NT2/D1 (cell line): ENCODE results near the gene DDX5.

Experiments used
- DNase-seq: peaks from one replicate; pipeline ENCODE4 v3.0.0-alpha.2; 2011; ENCODE audit warnings: low read depth, low spot score
- H3K27me3 ChIP-seq: 2 replicates; pipeline ENCODE4 v1.6.0; 2011; ENCODE audit warnings: mild to moderate bottlenecking; ENCODE audit not compliant: insufficient read length, insufficient read depth
- H3K36me3 ChIP-seq: 2 replicates; pipeline ENCODE4 v1.6.1; 2011; ENCODE audit warnings: mild to moderate bottlenecking, low read length, mixed read lengths; ENCODE audit not compliant: insufficient read depth, insufficient read length
- H3K4me1 ChIP-seq: 2 replicates; pipeline ENCODE4 v1.5.1; 2011; ENCODE audit not compliant: insufficient read depth, insufficient read length
- H3K4me3 ChIP-seq: 2 replicates; pipeline ENCODE4 v1.5.1; 2011; ENCODE audit warnings: low read depth; ENCODE audit not compliant: insufficient read length
- H3K9ac ChIP-seq: 2 replicates; pipeline ENCODE4 v1.6.0; 2011; ENCODE audit warnings: low read depth; ENCODE audit not compliant: insufficient read length
- H3K9me3 ChIP-seq: 2 replicates; pipeline ENCODE4 v1.5.1; 2011; ENCODE audit warnings: mild to moderate bottlenecking, low read length; ENCODE audit not compliant: insufficient read depth
- SUZ12 ChIP-seq: IDR thresholded peaks from 2 replicates; pipeline ENCODE4 v1.6.1; 2011; ENCODE audit not compliant: insufficient read length, insufficient read depth; ENCODE audit errors: extremely low read depth
- YY1 ChIP-seq: IDR thresholded peaks from 2 replicates; pipeline ENCODE4 v1.6.1; 2011; ENCODE audit not compliant: insufficient read length, insufficient read depth
- ZNF274 ChIP-seq: IDR thresholded peaks from 2 replicates; pipeline ENCODE4 v1.6.1; 2011; ENCODE audit warnings: mild to moderate bottlenecking, low read depth, low read length

Gene DDX5

DNA sequence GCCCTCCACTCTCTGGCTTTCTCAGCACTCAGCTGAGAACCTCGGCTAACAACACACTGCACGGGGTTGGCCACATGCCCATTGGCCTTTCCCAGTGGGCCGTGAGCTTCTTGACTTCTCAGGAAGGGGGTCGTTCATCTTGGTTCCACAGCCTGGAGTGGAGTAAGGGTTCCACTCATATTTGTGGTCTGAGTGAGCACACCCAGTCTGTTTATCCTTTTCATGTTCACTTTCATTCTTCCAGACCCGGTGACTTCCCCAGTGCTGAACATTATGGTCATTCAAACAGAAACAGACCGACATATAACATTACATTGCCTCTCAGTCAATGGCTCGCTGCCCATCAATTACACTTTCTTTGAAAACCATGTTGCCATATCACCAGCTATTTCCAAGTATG, 48.9 kb downstream of the DDX5 start:
- DNase-seq = no peak
- no peaks in the 10 kb centered on the region for H3K4me1 ChIP-seq
- H3K27me3 ChIP-seq = no peaks in the 10 kb centered on the region
- H3K36me3 ChIP-seq = no peaks in the 10 kb centered on the region
- TF ChIP-seq ZNF274 (no peak), SUZ12 (no peak), YY1 (no peak)
- H3K9me3 ChIP-seq = no peaks in the 10 kb centered on the region
- no peak overlapping the region for H3K9ac ChIP-seq
- H3K4me3 ChIP-seq = no peak overlapping the region

DNA sequence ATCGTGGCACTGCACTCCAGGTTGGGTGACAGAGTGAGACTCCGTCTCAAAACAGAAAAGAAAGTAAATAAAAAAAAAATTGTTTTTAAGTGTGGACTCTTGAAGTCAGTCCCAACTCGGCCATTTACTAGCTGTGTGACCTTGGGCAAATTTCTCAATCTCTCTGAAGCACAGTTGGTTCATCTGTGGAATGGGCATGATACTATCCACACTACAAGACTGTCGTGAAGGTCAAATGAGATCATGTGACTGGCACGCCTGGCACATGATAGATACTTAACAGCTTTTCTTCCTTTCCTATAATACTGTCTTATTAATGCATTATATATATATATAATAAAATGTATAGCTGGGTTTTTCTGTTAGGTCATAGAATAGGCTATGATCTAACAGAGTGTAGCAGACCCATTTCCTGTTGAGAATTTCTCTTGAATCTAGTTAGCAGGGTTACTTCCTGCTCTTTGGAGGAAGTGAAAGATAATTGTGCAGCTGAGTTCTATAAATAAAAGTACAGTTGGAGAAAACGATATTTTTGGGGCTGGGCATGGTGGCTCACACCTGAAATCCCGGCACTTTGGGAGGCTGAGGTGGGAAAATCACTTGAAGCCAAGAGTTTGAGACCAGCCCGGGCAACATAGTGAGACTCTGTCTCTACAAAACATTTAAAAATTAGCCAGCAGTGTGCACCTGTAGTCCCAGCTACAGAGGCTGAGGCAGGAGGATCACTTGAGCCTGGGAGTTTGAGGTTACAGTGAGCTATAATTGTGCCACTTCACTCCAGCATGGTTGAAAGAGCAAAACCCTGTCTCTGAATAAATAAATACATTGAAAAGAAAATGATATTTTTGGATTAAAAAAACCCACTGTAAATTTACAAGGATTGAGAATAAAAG, 49.9 kb downstream of the DDX5 start:
- TF ChIP-seq ZNF274 = no peak
- TF ChIP-seq YY1 = no peak
- TF ChIP-seq SUZ12 = no peak

DNA sequence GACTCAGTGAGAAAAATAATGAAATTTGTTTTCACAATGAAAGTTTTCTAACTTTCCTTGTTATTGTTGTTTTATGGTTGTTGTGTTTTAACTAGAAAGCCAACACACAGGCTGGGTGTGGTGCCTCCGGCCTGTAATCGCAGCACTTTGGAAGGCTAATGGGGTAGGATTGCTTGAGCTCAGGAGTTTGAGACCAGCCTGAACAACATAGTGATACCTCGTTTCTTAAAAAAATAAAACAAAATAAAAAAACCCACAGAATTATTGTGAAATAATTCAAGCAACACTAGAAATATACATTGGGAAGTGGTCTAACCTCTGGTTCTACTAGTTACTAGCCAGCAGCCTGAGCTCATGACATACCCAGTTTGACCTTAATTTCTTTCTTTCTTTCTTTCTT, 56.5 kb downstream of the DDX5 start:
- Histone ChIP-seq H3K9ac (no peak overlapping the region), H3K36me3 (no peaks in the 10 kb centered on the region), H3K9me3 (no peaks in the 10 kb centered on the region), H3K4me3 (no peak overlapping the region), H3K4me1 (no peaks in the 10 kb centered on the region), H3K27me3 (no peaks in the 10 kb centered on the region)
- DNase-seq = no peak
- TF ChIP-seq ZNF274 (no peak), YY1 (no peak), SUZ12 (no peak)

More for the DNA sequence above, 49.9 kb downstream of the DDX5 start:
- no peak overlapping the region for H3K9ac ChIP-seq
- no peak for DNase-seq
- H3K4me3 ChIP-seq = no peak overlapping the region
- H3K4me1 ChIP-seq = no peaks in the 10 kb centered on the region
- H3K27me3 ChIP-seq = no peaks in the 10 kb centered on the region
- H3K9me3 ChIP-seq = no peaks in the 10 kb centered on the region
- H3K36me3 ChIP-seq = no peaks in the 10 kb centered on the region

DNA sequence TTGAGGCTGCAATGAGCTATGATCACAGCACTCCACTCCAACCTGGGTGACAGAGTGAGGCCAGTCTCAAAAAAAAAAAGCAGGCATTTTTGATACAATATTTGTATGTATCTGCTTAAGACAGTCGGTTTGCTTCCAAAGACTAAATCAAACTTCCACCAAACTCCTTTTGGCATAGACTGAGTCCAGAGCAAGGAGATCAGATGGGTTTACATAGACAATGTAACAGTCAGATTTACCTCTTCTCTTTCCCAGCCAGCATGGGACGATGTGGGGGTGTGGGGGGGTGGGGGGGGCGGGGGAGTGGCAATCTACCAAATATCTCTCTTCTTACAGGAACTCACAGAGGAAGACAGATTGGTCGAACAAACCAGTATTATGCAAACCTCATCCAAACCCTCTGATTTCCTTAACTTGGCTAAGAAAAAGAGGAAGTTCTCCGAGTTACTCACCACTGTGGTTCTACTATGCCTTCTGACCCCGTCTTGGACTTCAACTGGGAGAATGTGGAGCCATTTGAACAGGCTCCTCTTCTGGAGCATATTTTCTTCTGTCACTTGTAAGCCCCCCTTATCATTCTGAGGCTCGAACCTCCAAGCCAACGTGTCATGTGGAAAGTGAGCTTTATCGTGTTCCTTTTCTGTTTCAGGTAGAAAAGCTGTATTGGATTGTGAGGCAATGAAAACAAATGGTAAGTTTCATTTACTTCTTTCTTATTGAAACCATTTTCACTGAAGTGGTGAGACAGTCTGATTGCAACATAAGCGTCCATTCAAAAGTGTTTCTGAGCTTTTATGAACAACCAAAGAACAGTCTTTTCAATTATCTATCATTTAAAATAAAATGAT, 57.2 kb downstream of the DDX5 start, which contains the start of gene MILR1:
Gene MILR1, plus strand, starts transcription at position 451 of the 848 bp plus-strand sequence. Its CDS starts 54 bp downstream, at position 505.
- TF ChIP-seq YY1 (no peak), SUZ12 (no peak), ZNF274 (no peak)
- no peaks in the 10 kb centered on the region for H3K36me3 ChIP-seq
- H3K27me3 ChIP-seq = no peaks in the 10 kb centered on the region
- no peaks in the 10 kb centered on the region for H3K4me1 ChIP-seq
- no peak within 1 kb of the TSS for H3K4me3 ChIP-seq
- no peak within 1 kb of the TSS for H3K9ac ChIP-seq
- DNase-seq = no peak
- H3K9me3 ChIP-seq = no peaks in the 10 kb centered on the region
